ENCODE results near the gene TM4SF5.

GRCh38 chr17:4738136-4739121, 33.3 kb upstream of the TM4SF5 start:
- TF ChIP-seq CTCF (IDR thresholded peaks at IDR 0.05; ENCODE audit: insufficient read depth, low read length, poor library complexity, severe bottlenecking) (no peak), EZH2phosphoT487 (conservative IDR thresholded peaks at IDR 0.05; ENCODE audit: low read length) (no peak)
